Measurements from ENCODE around the gene ASAP2. TPM values are rescaled to one million over a fixed set of nuclear protein-coding genes. Genes with fewer than 3 reads are reported as not detected.

ASAP2 gene
- polyA plus RNA-seq, 1 donor from 2014 or later: 41.0 TPM

DNA sequence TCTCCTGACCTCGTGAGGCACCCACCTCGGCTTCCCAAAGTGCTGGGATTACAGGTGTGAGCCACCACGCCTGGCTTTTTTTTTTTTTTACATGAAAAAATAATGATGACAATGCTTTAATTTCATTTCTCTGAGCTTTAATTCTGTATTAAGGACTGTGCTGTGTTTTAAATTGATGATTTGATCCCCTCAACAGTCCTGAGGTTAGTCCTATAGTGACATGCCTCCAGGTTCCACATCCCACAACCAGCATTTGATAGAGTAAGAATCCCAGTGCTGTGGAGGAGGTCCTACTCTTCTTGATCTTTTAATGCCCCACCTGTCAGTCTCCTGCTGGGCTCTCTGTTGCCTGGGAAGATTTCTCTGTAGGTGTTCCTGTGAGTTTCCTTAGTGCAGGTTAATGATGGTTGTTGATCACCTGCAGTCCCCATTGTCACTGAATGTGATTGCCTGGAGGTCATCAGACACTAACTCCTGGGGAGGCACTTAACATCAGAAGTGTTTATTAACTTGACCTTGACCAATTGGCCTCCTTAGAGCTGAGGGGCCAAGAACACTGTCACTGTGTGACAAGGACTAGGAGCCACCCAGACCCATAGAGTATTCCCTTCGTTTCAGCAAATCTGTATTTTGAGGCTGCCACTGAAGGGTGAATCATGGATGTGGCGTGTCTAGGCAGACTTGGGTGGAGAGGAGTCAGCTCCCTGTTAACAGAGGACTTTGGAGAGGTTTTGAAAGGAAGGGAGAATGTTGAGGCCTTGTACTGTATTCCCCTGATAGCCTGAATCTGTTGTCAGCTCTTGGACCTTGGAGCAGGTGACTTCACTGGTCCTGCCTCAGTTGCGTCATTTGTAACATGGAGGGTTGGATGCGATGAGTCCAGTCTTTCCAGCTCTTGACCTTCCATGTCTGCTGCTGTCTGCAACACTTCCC is 11.5 kb downstream of the ASAP2 start:
- H4K20me1 ChIP-seq (ENCODE audit: insufficient read depth): no peaks in the 10 kb centered on the region
- no peaks in the 10 kb centered on the region for H3K9me2 ChIP-seq (ENCODE audit: insufficient read depth, low read length)
- no peak overlapping the region for H3K4me2 ChIP-seq (ENCODE audit: low read length)
- H3K4me3 ChIP-seq (ENCODE audit: low read length): no peak overlapping the region
- peaks cover 77% of the 10 kb centered on the region for H3K79me2 ChIP-seq (replicated peaks; ENCODE audit: insufficient read depth, low read length)
- H2AFZ ChIP-seq (ENCODE audit: low read depth, low read length): no peak overlapping the region
- no peaks in the 10 kb centered on the region for H3K9me3 ChIP-seq (ENCODE audit: low read length)
- TF ChIP-seq POLR2AphosphoS5 (IDR thresholded peaks at IDR 0.05) (peak; percentile 67), RAD21 (conservative IDR thresholded peaks at IDR 0.05) (no peak), EP300 (conservative IDR thresholded peaks at IDR 0.05; ENCODE audit: poor library complexity, severe bottlenecking) (peak; percentile 59)
- peak overlapping the region; percentile 17 for H3K27ac ChIP-seq (ENCODE audit: low read length)
- H3K36me3 ChIP-seq (ENCODE audit: insufficient read depth, low read length): no peaks in the 10 kb centered on the region
- no peaks in the 10 kb centered on the region for H3F3A ChIP-seq (ENCODE audit: insufficient read depth, low read length, poor library complexity, severe bottlenecking)
- H3K9ac ChIP-seq (ENCODE audit: low read length): no peak overlapping the region
- no peaks in the 10 kb centered on the region for H3K27me3 ChIP-seq (ENCODE audit: insufficient read depth, low read depth, low read length)

GRCh38 chr2:9219027-9219445 is 12.4 kb downstream of the ASAP2 start:
- Histone ChIP-seq H3K36me3 (ENCODE audit: insufficient read depth, low read length) (no peaks in the 10 kb centered on the region), H3K27me3 (ENCODE audit: insufficient read depth, low read depth, low read length) (no peaks in the 10 kb centered on the region), H3K4me2 (ENCODE audit: low read length) (no peak overlapping the region), H3K9ac (ENCODE audit: low read length) (no peak overlapping the region), H3K27ac (ENCODE audit: low read length) (no peak overlapping the region), H3K9me3 (ENCODE audit: low read length) (no peaks in the 10 kb centered on the region), H3K9me2 (ENCODE audit: insufficient read depth, low read length) (no peaks in the 10 kb centered on the region), H4K20me1 (ENCODE audit: insufficient read depth) (no peaks in the 10 kb centered on the region), H3F3A (ENCODE audit: insufficient read depth, low read length, poor library complexity, severe bottlenecking) (no peaks in the 10 kb centered on the region), H3K4me3 (ENCODE audit: low read length) (no peak overlapping the region), H3K79me2 (replicated peaks; ENCODE audit: insufficient read depth, low read length) (peaks cover 77% of the 10 kb centered on the region), H2AFZ (ENCODE audit: low read depth, low read length) (no peak overlapping the region)
- TF ChIP-seq, protein P1, sequence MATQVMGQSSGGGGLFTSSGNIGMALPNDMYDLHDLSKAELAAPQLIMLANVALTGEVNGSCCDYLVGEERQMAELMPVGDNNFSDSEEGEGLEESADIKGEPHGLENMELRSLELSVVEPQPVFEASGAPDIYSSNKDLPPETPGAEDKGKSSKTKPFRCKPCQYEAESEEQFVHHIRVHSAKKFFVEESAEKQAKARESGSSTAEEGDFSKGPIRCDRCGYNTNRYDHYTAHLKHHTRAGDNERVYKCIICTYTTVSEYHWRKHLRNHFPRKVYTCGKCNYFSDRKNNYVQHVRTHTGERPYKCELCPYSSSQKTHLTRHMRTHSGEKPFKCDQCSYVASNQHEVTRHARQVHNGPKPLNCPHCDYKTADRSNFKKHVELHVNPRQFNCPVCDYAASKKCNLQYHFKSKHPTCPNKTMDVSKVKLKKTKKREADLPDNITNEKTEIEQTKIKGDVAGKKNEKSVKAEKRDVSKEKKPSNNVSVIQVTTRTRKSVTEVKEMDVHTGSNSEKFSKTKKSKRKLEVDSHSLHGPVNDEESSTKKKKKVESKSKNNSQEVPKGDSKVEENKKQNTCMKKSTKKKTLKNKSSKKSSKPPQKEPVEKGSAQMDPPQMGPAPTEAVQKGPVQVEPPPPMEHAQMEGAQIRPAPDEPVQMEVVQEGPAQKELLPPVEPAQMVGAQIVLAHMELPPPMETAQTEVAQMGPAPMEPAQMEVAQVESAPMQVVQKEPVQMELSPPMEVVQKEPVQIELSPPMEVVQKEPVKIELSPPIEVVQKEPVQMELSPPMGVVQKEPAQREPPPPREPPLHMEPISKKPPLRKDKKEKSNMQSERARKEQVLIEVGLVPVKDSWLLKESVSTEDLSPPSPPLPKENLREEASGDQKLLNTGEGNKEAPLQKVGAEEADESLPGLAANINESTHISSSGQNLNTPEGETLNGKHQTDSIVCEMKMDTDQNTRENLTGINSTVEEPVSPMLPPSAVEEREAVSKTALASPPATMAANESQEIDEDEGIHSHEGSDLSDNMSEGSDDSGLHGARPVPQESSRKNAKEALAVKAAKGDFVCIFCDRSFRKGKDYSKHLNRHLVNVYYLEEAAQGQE (IDR thresholded peaks at IDR 0.05; ENCODE audit: borderline replicate concordance): no peak
- no peak for TF ChIP-seq EZH2 (IDR thresholded peaks at IDR 0.05; ENCODE audit: borderline replicate concordance, insufficient read depth, low read length, poor library complexity, severe bottlenecking)
- no peak for TF ChIP-seq EP300 (conservative IDR thresholded peaks at IDR 0.05; ENCODE audit: poor library complexity, severe bottlenecking)
- TF ChIP-seq SMC3 (conservative IDR thresholded peaks at IDR 0.05; ENCODE audit: poor library complexity): no peak
- TF ChIP-seq RAD21 (conservative IDR thresholded peaks at IDR 0.05): no peak
- TF ChIP-seq, protein P2, sequence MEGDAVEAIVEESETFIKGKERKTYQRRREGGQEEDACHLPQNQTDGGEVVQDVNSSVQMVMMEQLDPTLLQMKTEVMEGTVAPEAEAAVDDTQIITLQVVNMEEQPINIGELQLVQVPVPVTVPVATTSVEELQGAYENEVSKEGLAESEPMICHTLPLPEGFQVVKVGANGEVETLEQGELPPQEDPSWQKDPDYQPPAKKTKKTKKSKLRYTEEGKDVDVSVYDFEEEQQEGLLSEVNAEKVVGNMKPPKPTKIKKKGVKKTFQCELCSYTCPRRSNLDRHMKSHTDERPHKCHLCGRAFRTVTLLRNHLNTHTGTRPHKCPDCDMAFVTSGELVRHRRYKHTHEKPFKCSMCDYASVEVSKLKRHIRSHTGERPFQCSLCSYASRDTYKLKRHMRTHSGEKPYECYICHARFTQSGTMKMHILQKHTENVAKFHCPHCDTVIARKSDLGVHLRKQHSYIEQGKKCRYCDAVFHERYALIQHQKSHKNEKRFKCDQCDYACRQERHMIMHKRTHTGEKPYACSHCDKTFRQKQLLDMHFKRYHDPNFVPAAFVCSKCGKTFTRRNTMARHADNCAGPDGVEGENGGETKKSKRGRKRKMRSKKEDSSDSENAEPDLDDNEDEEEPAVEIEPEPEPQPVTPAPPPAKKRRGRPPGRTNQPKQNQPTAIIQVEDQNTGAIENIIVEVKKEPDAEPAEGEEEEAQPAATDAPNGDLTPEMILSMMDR (IDR thresholded peaks at IDR 0.05; ENCODE audit: poor library complexity, severe bottlenecking): no peak
- TF ChIP-seq POLR2AphosphoS5 (IDR thresholded peaks at IDR 0.05): no peak
- no peak for TF ChIP-seq TAF1 (IDR thresholded peaks at IDR 0.05; ENCODE audit: low read depth)
- TF ChIP-seq MXI1 (conservative IDR thresholded peaks at IDR 0.05; ENCODE audit: poor library complexity, severe bottlenecking): no peak
